PC-9 (cell line): ENCODE data around the gene SLC9A9. TPM values are rescaled to one million over a fixed set of nuclear protein-coding genes. Genes with fewer than 3 reads are reported as not detected.

Experiments
- BruUV-seq: library from RNA; stranded (reverse); fragments of 400-500 nt; replicated peaks from 2 replicates; lab custom pipeline; 2021; lab: Mats Ljungman, UMichigan
- CTCF ChIA-PET: fragments of 300-600 bp; sonication (Branson Sonifier 250); formaldehyde crosslinking; loops from one replicate; lab custom pipeline; 2022; ENCODE audit warnings: antibody characterized with exemption; lab: Charles Lee
- POLR2A ChIA-PET: fragments of 300-600 bp; sonication (Branson Sonifier 250); formaldehyde crosslinking; loops from one replicate; lab custom pipeline; 2022; ENCODE audit warnings: antibody characterized with exemption; ENCODE audit not compliant: unreplicated experiment; lab: Charles Lee
- DNase-seq, 2 experiments: peaks; one replicate each; pipeline versions ENCODE4 v3.0.0 to v3.0.0-alpha.2; 2015 to 2022; ENCODE audit warnings: mixed read lengths in 1 of 2
- H2AFZ ChIP-seq: fragments of 200-600 bp; sonication (generic); 2 replicates; pipeline ENCODE4 v1.8.1; 2017; ENCODE audit warnings: antibody characterized with exemption
- H3F3A ChIP-seq: fragments of 200-600 bp; sonication (generic); 2 replicates; pipeline ENCODE4 v1.8.1; 2017; ENCODE audit warnings: antibody characterized with exemption, mild to moderate bottlenecking, low read depth; ENCODE audit not compliant: insufficient read depth
- H3K27ac ChIP-seq: fragments of 200-600 bp; sonication (generic); 2 replicates; pipeline ENCODE4 v1.6.1; 2016; ENCODE audit warnings: mixed run types
- H3K27me3 ChIP-seq: fragments of 200-600 bp; sonication (generic); 2 replicates; pipeline ENCODE4 v1.6.1; 2016; ENCODE audit warnings: low read depth, mixed run types; ENCODE audit not compliant: insufficient read depth
- H3K36me3 ChIP-seq: fragments of 200-600 bp; sonication (generic); 2 replicates; pipeline ENCODE4 v1.6.1; 2016; ENCODE audit warnings: low read depth, mixed run types
- H3K4me1 ChIP-seq: fragments of 200-600 bp; sonication (generic); replicated peaks from 2 replicates; pipeline ENCODE4 v1.6.1; 2016; ENCODE audit warnings: mixed run types; ENCODE audit not compliant: insufficient read depth
- H3K4me2 ChIP-seq: fragments of 200-600 bp; sonication (generic); 2 replicates; pipeline ENCODE4 v1.6.1; 2017; ENCODE audit warnings: mixed run types
- H3K4me3 ChIP-seq: fragments of 200-600 bp; sonication (generic); 2 replicates; pipeline ENCODE4 v1.6.1; 2016; ENCODE audit warnings: mixed run types
- H3K79me2 ChIP-seq: fragments of 200-600 bp; sonication (generic); 2 replicates; pipeline ENCODE4 v1.6.1; 2017; ENCODE audit warnings: low read depth, mixed run types
- H3K9me2 ChIP-seq: fragments of 200-600 bp; sonication (generic); 2 replicates; pipeline ENCODE4 v1.8.1; 2017; ENCODE audit warnings: mild to moderate bottlenecking; ENCODE audit not compliant: insufficient read depth
- H3K9me3 ChIP-seq: fragments of 200-600 bp; sonication (generic); 2 replicates; pipeline ENCODE4 v1.8.1; 2016; ENCODE audit warnings: low read depth; ENCODE audit not compliant: insufficient read depth
- H4K20me1 ChIP-seq: fragments of 200-600 bp; sonication (generic); 2 replicates; pipeline ENCODE4 v1.8.1; 2017; ENCODE audit not compliant: insufficient read depth
- CTCF ChIP-seq: fragments of 200-600 bp; sonication (generic); conservative IDR thresholded peaks from 2 replicates; pipeline ENCODE4 v1.6.1; 2017; ENCODE audit warnings: mixed run types, antibody characterized with exemption, mild to moderate bottlenecking, moderate library complexity
- EZH2 ChIP-seq: fragments of 200-600 bp; sonication (generic); IDR thresholded peaks from 2 replicates; pipeline ENCODE4 v1.8.0; 2017; ENCODE audit warnings: antibody characterized with exemption, low read depth
- intact Hi-C: fragments of 100-400 bp; cut with micrococcal nuclease; formaldehyde crosslinking; loops from one replicate; pipeline ENCODE4 v1.10.0; 2022; ENCODE audit not compliant: unreplicated experiment
- total RNA-seq: library from RNA; stranded (reverse); gene quantifications from 2 replicates; pipeline ENCODE4 v1.2.3, GENCODE V29; 2021

SLC9A9 gene
- total RNA-seq, 1 experiment from 2014 or later: 1.7 TPM

GRCh38 chr3:143529018-143529478 is 319.2 kb downstream of the SLC9A9 start:
- no peaks in the 10 kb centered on the region; the same call in 1 of the 2 replicates for H3K9me2 ChIP-seq
- no peaks in the 10 kb centered on the region for H3K36me3 ChIP-seq
- ChIA-PET POLR2A (no interaction called here), CTCF (no interaction called here)
- H2AFZ ChIP-seq: no peak overlapping the region
- no peak overlapping the region for H3K27ac ChIP-seq
- no peak overlapping the region for H3K4me3 ChIP-seq
- intact Hi-C loops: no loop called here
- no peak for DNase-seq
- no peaks in the 10 kb centered on the region for H3K9me3 ChIP-seq
- no peaks in the 10 kb centered on the region for H3K27me3 ChIP-seq
- H3F3A ChIP-seq: no peaks in the 10 kb centered on the region
- H3K4me2 ChIP-seq: no peak overlapping the region
- no peaks in the 10 kb centered on the region for H3K4me1 ChIP-seq
- no peaks in the 10 kb centered on the region for H3K79me2 ChIP-seq
- TF ChIP-seq EZH2: no peak
- no peak for TF ChIP-seq CTCF
- BruUV-seq: no TSS peak
- no peaks in the 10 kb centered on the region for H4K20me1 ChIP-seq

DNA sequence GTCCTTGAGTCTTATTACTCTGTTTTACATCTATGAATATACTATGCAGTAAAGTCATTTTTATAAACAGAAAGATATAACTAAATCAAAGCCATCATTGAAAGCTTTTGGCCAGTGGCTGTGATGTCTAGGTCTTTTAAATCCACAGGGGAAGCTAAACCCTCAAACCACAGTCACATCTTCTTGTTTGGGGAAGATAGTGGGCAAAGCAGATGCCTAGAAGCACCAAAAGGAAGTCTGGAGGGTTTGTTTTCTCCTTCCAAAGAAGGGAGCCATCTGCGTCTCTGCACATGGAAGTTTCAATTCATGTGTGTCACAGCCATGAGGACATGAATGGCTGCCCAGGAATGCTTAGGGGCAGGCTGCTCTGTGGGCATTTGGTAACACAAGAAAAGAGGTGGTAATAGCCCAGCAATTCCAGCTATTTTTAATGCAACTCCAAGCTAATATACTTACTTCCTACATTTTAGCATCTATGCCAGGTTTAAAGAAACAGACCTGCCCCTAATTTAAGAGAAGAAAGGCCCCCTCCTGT is 322.2 kb downstream of the SLC9A9 start:
- CTCF ChIA-PET: interaction anchor here (0.7 kb wide), 1 partner anchor 94 kb away, joined by 3 read pairs; no protein-coding TSS in a partner anchor

GRCh38 chr3:143525408-143525807 is 322.9 kb downstream of the SLC9A9 start:
- Histone ChIP-seq H3K4me2 (no peak overlapping the region), H3K4me1 (no peaks in the 10 kb centered on the region), H3F3A (no peaks in the 10 kb centered on the region), H3K4me3 (no peak overlapping the region), H3K36me3 (no peaks in the 10 kb centered on the region), H3K79me2 (no peaks in the 10 kb centered on the region), H3K9me2 (no peaks in the 10 kb centered on the region; the same call in 1 of the 2 replicates), H2AFZ (no peak overlapping the region), H3K9me3 (no peaks in the 10 kb centered on the region), H3K27me3 (no peaks in the 10 kb centered on the region), H4K20me1 (no peaks in the 10 kb centered on the region), H3K27ac (no peak overlapping the region)
- DNase-seq: no peak
- intact Hi-C loops: no loop called here
- no TSS peak for BruUV-seq
- ChIA-PET CTCF (interaction anchor here (0.7 kb wide), 1 partner anchor 94 kb away, joined by 3 read pairs; no protein-coding TSS in a partner anchor), POLR2A (no interaction called here)
- TF ChIP-seq CTCF (no peak), EZH2 (no peak)

More for the DNA sequence above, 322.2 kb downstream of the SLC9A9 start:
- no peak overlapping the region for H3K27ac ChIP-seq
- intact Hi-C loops: no loop called here
- POLR2A ChIA-PET: no interaction called here
- no TSS peak for BruUV-seq
- H2AFZ ChIP-seq: no peak overlapping the region
- H4K20me1 ChIP-seq: no peaks in the 10 kb centered on the region
- no peak for TF ChIP-seq EZH2
- TF ChIP-seq CTCF: no peak
- H3K4me2 ChIP-seq: no peak overlapping the region
- H3K9me2 ChIP-seq: no peaks in the 10 kb centered on the region; the same call in 1 of the 2 replicates
- no peaks in the 10 kb centered on the region for H3F3A ChIP-seq
- H3K27me3 ChIP-seq: no peaks in the 10 kb centered on the region
- no peaks in the 10 kb centered on the region for H3K4me1 ChIP-seq
- DNase-seq: no peak
- H3K79me2 ChIP-seq: no peaks in the 10 kb centered on the region
- no peaks in the 10 kb centered on the region for H3K9me3 ChIP-seq
- H3K4me3 ChIP-seq: no peak overlapping the region
- H3K36me3 ChIP-seq: no peaks in the 10 kb centered on the region
